ENCODE measurements around the gene PDE2A. TPM values are rescaled to one million over a fixed set of nuclear protein-coding genes. Genes with fewer than 3 reads are reported as not detected.

PDE2A gene
- total RNA-seq, 1 experiment from 2014 or later: 0.74 TPM

GRCh38 chr11:72591023-72591422, 83.2 kb downstream of the PDE2A start:
- in situ Hi-C loops (cut with HindIII; ENCODE audit: low pct_unique_long_range_greater_than_20kb, low sequenced_read_pairs): no loop called here
- ATAC-seq: no peak

More at GRCh38 chr11:72591023-72591422, 83.2 kb downstream of the PDE2A start:
- Histone ChIP-seq H3K36me3 (ENCODE audit: control insufficient read depth, insufficient read depth, low read length) (no peaks in the 10 kb centered on the region), H3K9me3 (ENCODE audit: control insufficient read depth, insufficient read depth, low read depth, low read length) (no peaks in the 10 kb centered on the region), H3K27ac (ENCODE audit: low read length) (no peak overlapping the region), H3K4me1 (ENCODE audit: control insufficient read depth, insufficient read depth, low read length) (no peaks in the 10 kb centered on the region), H3K27me3 (ENCODE audit: control insufficient read depth, insufficient read depth, low read length) (peaks cover 19% of the 10 kb centered on the region), H3K4me3 (ENCODE audit: low read depth in 2 of 2, low read length in 2 of 2) (no peak overlapping the region)
- CTCF ChIA-PET: interaction anchor here (1.3 to 1.8 kb wide), 2 partner anchors 18 to 93 kb away, joined by 5 to 6 read pairs; no protein-coding TSS in a partner anchor
- DNase-seq (ENCODE audit: low read depth, low spot score): no peak
- POLR2A ChIA-PET: no interaction called here
- intact Hi-C loops (cut with micrococcal nuclease; ENCODE audit: unreplicated experiment): no loop called here
- BruUV-seq (replicated peaks): no TSS peak
- TF ChIP-seq SIN3A (IDR thresholded peaks at IDR 0.05; ENCODE audit: borderline replicate concordance, insufficient read depth, low read depth, low read length): no peak
- no peak for TF ChIP-seq REST (IDR thresholded peaks at IDR 0.05; ENCODE audit: insufficient read depth in 1 of 2, low read depth in 2 of 2, low read length in 1 of 2)
- no peak for TF ChIP-seq TCF7L2 (IDR thresholded peaks at IDR 0.05; ENCODE audit: low read depth, low read length)
- no peak for TF ChIP-seq POLR2AphosphoS5 (IDR thresholded peaks at IDR 0.05; ENCODE audit: low read depth, low read length)
- no peak for TF ChIP-seq CTCF (IDR thresholded peaks at IDR 0.05)

Measured in Panc1 (cell line).